ENCODE data around the gene N4BP2L2. TPM values are rescaled to one million over a fixed set of nuclear protein-coding genes. Genes with fewer than 3 reads are reported as not detected.

The N4BP2L2 gene
- total and polyA plus RNA-seq, 2 of the 13 experiments (the other 11 are each of a cell fraction or from before 2014, with no cell fraction given), result 58.9 to 81.2 TPM

DNA sequence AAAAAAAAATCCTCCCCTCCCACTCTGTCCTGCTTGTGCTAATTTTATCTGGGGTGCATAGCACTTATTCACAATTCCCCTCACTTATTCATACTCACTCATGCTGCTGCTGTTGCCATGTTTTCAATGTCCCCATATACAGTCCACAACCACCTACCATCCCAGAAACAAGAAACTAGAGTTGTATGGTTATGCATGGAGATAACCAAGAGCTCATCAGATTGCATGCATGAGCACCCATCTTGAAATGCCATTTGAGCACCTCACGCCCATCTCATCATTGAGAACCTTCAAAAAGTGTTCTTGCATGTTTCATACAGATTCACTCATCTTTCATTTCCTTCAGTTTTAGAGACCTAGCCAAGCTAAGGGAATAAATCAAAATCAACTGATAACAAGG is 15.1 kb upstream of the N4BP2L2 start (continued):
- TF ChIP-seq, protein P1, sequence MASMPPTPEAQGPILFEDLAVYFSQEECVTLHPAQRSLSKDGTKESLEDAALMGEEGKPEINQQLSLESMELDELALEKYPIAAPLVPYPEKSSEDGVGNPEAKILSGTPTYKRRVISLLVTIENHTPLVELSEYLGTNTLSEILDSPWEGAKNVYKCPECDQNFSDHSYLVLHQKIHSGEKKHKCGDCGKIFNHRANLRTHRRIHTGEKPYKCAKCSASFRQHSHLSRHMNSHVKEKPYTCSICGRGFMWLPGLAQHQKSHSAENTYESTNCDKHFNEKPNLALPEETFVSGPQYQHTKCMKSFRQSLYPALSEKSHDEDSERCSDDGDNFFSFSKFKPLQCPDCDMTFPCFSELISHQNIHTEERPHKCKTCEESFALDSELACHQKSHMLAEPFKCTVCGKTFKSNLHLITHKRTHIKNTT (CRISPR knock-in tag; IDR thresholded peaks at IDR 0.05), result no peak
- TF ChIP-seq ZNF326 (CRISPR knock-in tag; IDR thresholded peaks at IDR 0.05; ENCODE audit: borderline replicate concordance) (no peak), ZNF83 (CRISPR knock-in tag; IDR thresholded peaks at IDR 0.05; ENCODE audit: borderline replicate concordance) (no peak), HMGA1 (CRISPR knock-in tag; conservative IDR thresholded peaks at IDR 0.05) (no peak), GFI1 (CRISPR knock-in tag; IDR thresholded peaks at IDR 0.05; ENCODE audit: borderline replicate concordance) (no peak), ZNF841 (CRISPR knock-in tag; IDR thresholded peaks at IDR 0.05; ENCODE audit: borderline replicate concordance) (no peak), CENPX (CRISPR knock-in tag; IDR thresholded peaks at IDR 0.05) (no peak), CBFB (CRISPR knock-in tag; IDR thresholded peaks at IDR 0.05) (no peak), FOXC1 (CRISPR knock-in tag; IDR thresholded peaks at IDR 0.05; ENCODE audit: borderline replicate concordance) (no peak)

DNA sequence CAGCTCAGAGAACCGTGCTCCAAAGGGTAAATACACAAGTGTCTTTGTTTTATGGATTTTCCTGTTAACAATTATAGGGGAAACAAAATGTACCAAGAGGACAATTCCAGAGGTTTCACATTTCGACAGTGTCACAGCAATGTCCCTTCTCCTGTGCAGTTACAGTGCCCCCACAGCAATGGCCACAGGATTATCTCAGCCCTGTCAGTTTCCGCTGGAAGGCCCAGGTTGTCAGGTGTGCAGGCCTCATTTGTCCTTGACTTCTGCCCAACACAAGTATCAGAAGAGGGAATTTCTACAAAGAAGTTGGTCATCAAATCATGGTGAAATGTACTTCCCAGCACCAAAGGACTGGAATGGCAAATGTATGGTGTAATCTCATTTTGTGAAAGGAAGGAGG is 11.2 kb upstream of the N4BP2L2 start:
- intact Hi-C loops (cut with micrococcal nuclease; ENCODE audit: unreplicated experiment), result no loop called here
- ChIA-PET POLR2A (no interaction called here), CTCF (ENCODE audit: low intra/inter-chr PET ratio, low total read pairs) (no interaction called here)
- Histone ChIP-seq H3K4me2 (ENCODE audit: low read depth, low read length) (peak overlapping the region; percentile 66), H3K27me3 (ENCODE audit: control insufficient read depth in 1 of 2, insufficient read depth in 2 of 2, low read length in 2 of 2) (no peaks in the 10 kb centered on the region; a peak in 1 of 5 replicates), H3K4me1 (ENCODE audit: insufficient read depth, low read length) (peaks cover 20% of the 10 kb centered on the region), H4K20me1 (ENCODE audit: insufficient read depth, low read length) (no peaks in the 10 kb centered on the region), H3K9ac (ENCODE audit: insufficient read depth, low read depth, low read length) (peak overlapping the region; percentile 24), H3K79me2 (ENCODE audit: insufficient read depth, low read length) (no peaks in the 10 kb centered on the region), H2AFZ (ENCODE audit: low read length) (peak overlapping the region; percentile 71), H3K36me3 (replicated peaks in 1 of 2; ENCODE audit: control insufficient read depth in 1 of 2, insufficient read depth in 2 of 2, low read length in 2 of 2) (no peaks in the 10 kb centered on the region), H3K27ac (ENCODE audit: extremely low read length, insufficient read depth, low read length) (peak overlapping the region; percentile 33), H3K9me3 (ENCODE audit: low read length) (no peaks in the 10 kb centered on the region), H3K4me3 (replicated peaks in 1 of 3; ENCODE audit: insufficient read depth in 1 of 3, low read depth in 2 of 3, low read length in 3 of 3) (peak overlapping the region in 2 of 3 experiments; percentile 31 to 38; a peak in 3 of 6 replicates)
- WGBS (ENCODE audit: low lambda C conversion rate), result 0% methylated on average over 3 of the region's 3 CpGs
- FAIRE-seq, result peak; percentile 70
- peak; percentile 48 for DNase-seq (ENCODE audit: low spot score)
- in situ Hi-C loops (cut with HindIII; ENCODE audit: extremely low pct_ligation_motif_present, low pct_unique_long_range_greater_than_20kb), result loop anchor here (25.0 kb wide), 1 partner anchor 637 kb away; no protein-coding TSS in a partner anchor
- peak; percentile 99 for ATAC-seq
- no TSS peak for BruUV-seq (replicated peaks)
- TF ChIP-seq, protein P2, sequence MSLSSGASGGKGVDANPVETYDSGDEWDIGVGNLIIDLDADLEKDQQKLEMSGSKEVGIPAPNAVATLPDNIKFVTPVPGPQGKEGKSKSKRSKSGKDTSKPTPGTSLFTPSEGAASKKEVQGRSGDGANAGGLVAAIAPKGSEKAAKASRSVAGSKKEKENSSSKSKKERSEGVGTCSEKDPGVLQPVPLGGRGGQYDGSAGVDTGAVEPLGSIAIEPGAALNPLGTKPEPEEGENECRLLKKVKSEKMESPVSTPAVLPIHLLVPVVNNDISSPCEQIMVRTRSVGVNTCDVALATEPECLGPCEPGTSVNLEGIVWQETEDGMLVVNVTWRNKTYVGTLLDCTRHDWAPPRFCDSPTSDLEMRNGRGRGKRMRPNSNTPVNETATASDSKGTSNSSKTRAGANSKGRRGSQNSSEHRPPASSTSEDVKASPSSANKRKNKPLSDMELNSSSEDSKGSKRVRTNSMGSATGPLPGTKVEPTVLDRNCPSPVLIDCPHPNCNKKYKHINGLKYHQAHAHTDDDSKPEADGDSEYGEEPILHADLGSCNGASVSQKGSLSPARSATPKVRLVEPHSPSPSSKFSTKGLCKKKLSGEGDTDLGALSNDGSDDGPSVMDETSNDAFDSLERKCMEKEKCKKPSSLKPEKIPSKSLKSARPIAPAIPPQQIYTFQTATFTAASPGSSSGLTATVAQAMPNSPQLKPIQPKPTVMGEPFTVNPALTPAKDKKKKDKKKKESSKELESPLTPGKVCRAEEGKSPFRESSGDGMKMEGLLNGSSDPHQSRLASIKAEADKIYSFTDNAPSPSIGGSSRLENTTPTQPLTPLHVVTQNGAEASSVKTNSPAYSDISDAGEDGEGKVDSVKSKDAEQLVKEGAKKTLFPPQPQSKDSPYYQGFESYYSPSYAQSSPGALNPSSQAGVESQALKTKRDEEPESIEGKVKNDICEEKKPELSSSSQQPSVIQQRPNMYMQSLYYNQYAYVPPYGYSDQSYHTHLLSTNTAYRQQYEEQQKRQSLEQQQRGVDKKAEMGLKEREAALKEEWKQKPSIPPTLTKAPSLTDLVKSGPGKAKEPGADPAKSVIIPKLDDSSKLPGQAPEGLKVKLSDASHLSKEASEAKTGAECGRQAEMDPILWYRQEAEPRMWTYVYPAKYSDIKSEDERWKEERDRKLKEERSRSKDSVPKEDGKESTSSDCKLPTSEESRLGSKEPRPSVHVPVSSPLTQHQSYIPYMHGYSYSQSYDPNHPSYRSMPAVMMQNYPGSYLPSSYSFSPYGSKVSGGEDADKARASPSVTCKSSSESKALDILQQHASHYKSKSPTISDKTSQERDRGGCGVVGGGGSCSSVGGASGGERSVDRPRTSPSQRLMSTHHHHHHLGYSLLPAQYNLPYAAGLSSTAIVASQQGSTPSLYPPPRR (CRISPR knock-in tag; IDR thresholded peaks at IDR 0.05; ENCODE audit: borderline replicate concordance), result 0 out of 2 replicates have a peak, but pooled peaks have one; percentile 20
- TF ChIP-seq SRSF1 (optimal IDR thresholded peaks at IDR 0.05; ENCODE audit: low read depth, low read length) (no peak), ZNF501 (CRISPR knock-in tag; IDR thresholded peaks at IDR 0.05) (0 out of 2 replicates have a peak, but pooled peaks have one; percentile 46), ZEB1 (IDR thresholded peaks at IDR 0.05; ENCODE audit: insufficient replicate concordance, low read depth) (peak; percentile 69), DPF2 (CRISPR knock-in tag; IDR thresholded peaks at IDR 0.05; ENCODE audit: borderline replicate concordance, low read depth) (0 out of 2 replicates have a peak, but pooled peaks have one; percentile 26), HNF4A (CRISPR knock-in tag; IDR thresholded peaks at IDR 0.05) (peak; percentile 44; the same call in 1 of the 2 replicates)
- TF ChIP-seq, protein P3, sequence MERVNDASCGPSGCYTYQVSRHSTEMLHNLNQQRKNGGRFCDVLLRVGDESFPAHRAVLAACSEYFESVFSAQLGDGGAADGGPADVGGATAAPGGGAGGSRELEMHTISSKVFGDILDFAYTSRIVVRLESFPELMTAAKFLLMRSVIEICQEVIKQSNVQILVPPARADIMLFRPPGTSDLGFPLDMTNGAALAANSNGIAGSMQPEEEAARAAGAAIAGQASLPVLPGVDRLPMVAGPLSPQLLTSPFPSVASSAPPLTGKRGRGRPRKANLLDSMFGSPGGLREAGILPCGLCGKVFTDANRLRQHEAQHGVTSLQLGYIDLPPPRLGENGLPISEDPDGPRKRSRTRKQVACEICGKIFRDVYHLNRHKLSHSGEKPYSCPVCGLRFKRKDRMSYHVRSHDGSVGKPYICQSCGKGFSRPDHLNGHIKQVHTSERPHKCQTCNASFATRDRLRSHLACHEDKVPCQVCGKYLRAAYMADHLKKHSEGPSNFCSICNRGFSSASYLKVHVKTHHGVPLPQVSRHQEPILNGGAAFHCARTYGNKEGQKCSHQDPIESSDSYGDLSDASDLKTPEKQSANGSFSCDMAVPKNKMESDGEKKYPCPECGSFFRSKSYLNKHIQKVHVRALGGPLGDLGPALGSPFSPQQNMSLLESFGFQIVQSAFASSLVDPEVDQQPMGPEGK (CRISPR knock-in tag; IDR thresholded peaks at IDR 0.05), result peak; percentile 62
